GM23338 (cell line): ENCODE measurements around the gene TRIM8. TPM values are rescaled to one million over a fixed set of nuclear protein-coding genes. Genes with fewer than 3 reads are reported as not detected.

Experiments
- ATAC-seq: fragments of 200-7000 bp; cut with Tn5 transposase; 3 replicates; pipeline ENCODE4 v1.9.1; 2020
- DNase-seq: peaks from one replicate; pipeline ENCODE4 v3.0.0-alpha.2; 2015; ENCODE audit warnings: low spot score
- H2AFZ ChIP-seq: fragments of 200-600 bp; sonication (generic); 2 replicates; pipeline ENCODE4 v1.8.0; 2016; ENCODE audit warnings: antibody characterized with exemption, mild to moderate bottlenecking, moderate library complexity
- H3F3A ChIP-seq: fragments of 200-600 bp; sonication (generic); replicated peaks from 2 replicates; pipeline ENCODE4 v1.8.0; 2017; ENCODE audit warnings: antibody characterized with exemption, mixed run types, low read depth
- H3K27ac ChIP-seq: fragments of 200-600 bp; sonication (generic); 2 replicates; pipeline ENCODE4 v1.6.1; 2016; ENCODE audit warnings: low read depth
- H3K27me3 ChIP-seq: fragments of 200-600 bp; sonication (generic); 2 replicates; pipeline ENCODE4 v1.8.0; 2016; ENCODE audit warnings: mild to moderate bottlenecking, mixed run types, moderate library complexity; ENCODE audit not compliant: insufficient read depth
- H3K36me3 ChIP-seq: fragments of 200-600 bp; sonication (generic); 2 replicates; pipeline ENCODE4 v1.8.0; 2016; ENCODE audit warnings: mild to moderate bottlenecking; ENCODE audit not compliant: insufficient read depth
- H3K4me1 ChIP-seq: fragments of 200-600 bp; sonication (generic); 2 replicates; pipeline ENCODE4 v1.8.0; 2016; ENCODE audit warnings: mild to moderate bottlenecking, moderate library complexity; ENCODE audit not compliant: insufficient read depth
- H3K4me2 ChIP-seq: fragments of 200-600 bp; sonication (generic); 2 replicates; pipeline ENCODE4 v1.7.1; 2017; ENCODE audit warnings: mixed run types
- H3K4me3 ChIP-seq: fragments of 200-600 bp; sonication (generic); 2 replicates; pipeline ENCODE4 v1.6.1; 2016; ENCODE audit warnings: mixed run types
- H3K79me2 ChIP-seq: fragments of 200-600 bp; sonication (generic); replicated peaks from 2 replicates; pipeline ENCODE4 v1.8.0; 2017; ENCODE audit warnings: mild to moderate bottlenecking; ENCODE audit not compliant: insufficient read depth
- H3K9me2 ChIP-seq: fragments of 200-600 bp; sonication (generic); 2 replicates; pipeline ENCODE4 v1.8.0; 2017; ENCODE audit not compliant: insufficient read depth
- H4K20me1 ChIP-seq: fragments of 200-600 bp; sonication (generic); replicated peaks from 2 replicates; pipeline ENCODE4 v1.8.0; 2017; ENCODE audit warnings: mild to moderate bottlenecking; ENCODE audit not compliant: insufficient read depth
- H3K27ac Mint-ChIP-seq: 2 replicates; pipeline ENCODE4 v1.8.0; 2020; ENCODE audit warnings: inconsistent platforms, mild to moderate bottlenecking, moderate library complexity, mixed read lengths
- H3K27me3 Mint-ChIP-seq: 3 replicates; pipeline ENCODE4 v1.8.0; 2022; ENCODE audit warnings: low read depth, mild to moderate bottlenecking, moderate library complexity, mixed read lengths, inconsistent platforms; ENCODE audit not compliant: insufficient read depth, poor library complexity
- H3K36me3 Mint-ChIP-seq: 3 replicates; pipeline ENCODE4 v1.8.0; 2021; ENCODE audit warnings: low read depth, mild to moderate bottlenecking, inconsistent platforms, moderate library complexity, mixed read lengths
- H3K4me1 Mint-ChIP-seq: 3 replicates; pipeline ENCODE4 v1.8.0; 2020; ENCODE audit warnings: mild to moderate bottlenecking, inconsistent platforms, mixed read lengths
- H3K4me3 Mint-ChIP-seq: 3 replicates; pipeline ENCODE4 v1.8.0; 2021; ENCODE audit warnings: moderate library complexity, mild to moderate bottlenecking, inconsistent platforms, mixed read lengths
- H3K9me3 Mint-ChIP-seq: 3 replicates; pipeline ENCODE4 v1.8.0; 2020; ENCODE audit warnings: moderate library complexity, mild to moderate bottlenecking, inconsistent platforms, mixed read lengths
- JUNB ChIP-seq: IDR thresholded peaks from one replicate; pipeline ENCODE4 v1.6.1; 2016; ENCODE audit warnings: antibody characterized with exemption; ENCODE audit not compliant: unreplicated experiment
- NANOG ChIP-seq: IDR thresholded peaks from 2 replicates; pipeline ENCODE4 v1.6.1; 2016; ENCODE audit warnings: antibody characterized with exemption, borderline replicate concordance
- POLR2AphosphoS5 ChIP-seq: IDR thresholded peaks from 2 replicates; pipeline ENCODE4 v1.6.1; 2016; ENCODE audit warnings: antibody characterized with exemption, low read depth
- ZNF331 ChIP-seq: fragments of 250-450 bp; sonication (Bioruptor Pico); IDR thresholded peaks from 2 replicates; pipeline ENCODE4 v1.5.0; 2020; ENCODE audit warnings: low read depth, mild to moderate bottlenecking, moderate library complexity
- polyA plus RNA-seq: library from polyadenylated mRNA; unstranded; fragments of >200 nt; fragmentation: Nextera tagmentation; extraction: Ambion mirVana; gene quantifications from 2 replicates; pipeline ENCODE4 v1.2.1, GENCODE V29; 2016
- total RNA-seq: library from RNA; depleted of rRNA; stranded (reverse); fragments of >200 nt; shearing (Covaris generic); gene quantifications from 2 replicates; pipeline ENCODE4 v1.2.3, GENCODE V29; 2014
- TF ChIP-seq, protein P1 (sequence below): IDR thresholded peaks from one replicate; pipeline ENCODE4 v1.6.1; 2018; ENCODE audit warnings: antibody characterized with exemption; ENCODE audit not compliant: unreplicated experiment
- TF ChIP-seq, protein P2 (sequence below): fragments of 250-450 bp; sonication (Bioruptor Pico); IDR thresholded peaks from 2 replicates; pipeline ENCODE4 v1.5.0; 2020; ENCODE audit warnings: mild to moderate bottlenecking, moderate library complexity
- TF ChIP-seq, protein P3 (sequence below): IDR thresholded peaks from 2 replicates; pipeline ENCODE4 v1.6.1; 2016; ENCODE audit warnings: antibody characterized with exemption
- TF ChIP-seq, protein P4 (sequence below), 2 experiments: fragments of 200-600 bp in 1 of 2; sonication (generic) in 1 of 2; conservative IDR thresholded peaks; 2 replicates each; pipeline versions ENCODE4 v1.5.1 to v1.6.1; 2016 to 2017; ENCODE audit warnings: antibody characterized with exemption in 2 of 2, low read depth in 2 of 2, mild to moderate bottlenecking in 2 of 2, moderate library complexity in 1 of 2

Gene TRIM8
- total and polyA plus RNA-seq, 2 experiments from 2014 or later: 15.1 to 36.7 TPM

DNA sequence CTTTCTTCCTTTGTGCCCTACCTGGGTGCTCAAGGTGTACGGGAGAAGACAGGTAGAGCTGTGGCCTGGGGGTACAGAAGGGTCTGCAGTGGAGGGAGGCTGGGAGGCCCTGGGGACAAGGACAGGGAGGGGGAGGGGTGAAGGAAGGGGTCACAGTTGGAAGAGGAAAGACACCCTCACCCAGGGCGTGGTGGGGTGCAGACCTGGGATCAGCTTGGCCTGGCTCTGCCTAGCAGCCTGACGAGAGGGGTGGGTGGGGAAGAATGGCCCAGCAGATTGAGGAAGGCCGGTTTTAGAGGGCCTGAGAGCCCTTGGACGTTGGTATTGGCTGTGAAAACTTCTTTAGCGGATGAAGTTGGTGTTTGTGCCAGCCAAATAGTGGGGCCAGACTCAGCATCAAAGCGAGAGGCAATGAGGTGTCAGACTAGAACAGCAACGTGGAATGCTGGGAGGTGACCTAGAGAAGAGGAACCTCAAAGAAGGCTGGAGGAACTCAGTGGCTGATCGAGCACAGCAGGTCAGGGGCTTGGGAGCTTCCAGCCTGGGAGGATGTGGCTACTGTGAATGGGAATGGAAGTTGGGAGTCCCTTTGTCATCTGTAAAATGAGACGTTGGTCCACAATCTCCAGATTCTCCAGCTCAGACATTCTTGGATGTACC, 18.1 kb upstream of the TRIM8 start (continued):
- TF ChIP-seq, protein P1, sequence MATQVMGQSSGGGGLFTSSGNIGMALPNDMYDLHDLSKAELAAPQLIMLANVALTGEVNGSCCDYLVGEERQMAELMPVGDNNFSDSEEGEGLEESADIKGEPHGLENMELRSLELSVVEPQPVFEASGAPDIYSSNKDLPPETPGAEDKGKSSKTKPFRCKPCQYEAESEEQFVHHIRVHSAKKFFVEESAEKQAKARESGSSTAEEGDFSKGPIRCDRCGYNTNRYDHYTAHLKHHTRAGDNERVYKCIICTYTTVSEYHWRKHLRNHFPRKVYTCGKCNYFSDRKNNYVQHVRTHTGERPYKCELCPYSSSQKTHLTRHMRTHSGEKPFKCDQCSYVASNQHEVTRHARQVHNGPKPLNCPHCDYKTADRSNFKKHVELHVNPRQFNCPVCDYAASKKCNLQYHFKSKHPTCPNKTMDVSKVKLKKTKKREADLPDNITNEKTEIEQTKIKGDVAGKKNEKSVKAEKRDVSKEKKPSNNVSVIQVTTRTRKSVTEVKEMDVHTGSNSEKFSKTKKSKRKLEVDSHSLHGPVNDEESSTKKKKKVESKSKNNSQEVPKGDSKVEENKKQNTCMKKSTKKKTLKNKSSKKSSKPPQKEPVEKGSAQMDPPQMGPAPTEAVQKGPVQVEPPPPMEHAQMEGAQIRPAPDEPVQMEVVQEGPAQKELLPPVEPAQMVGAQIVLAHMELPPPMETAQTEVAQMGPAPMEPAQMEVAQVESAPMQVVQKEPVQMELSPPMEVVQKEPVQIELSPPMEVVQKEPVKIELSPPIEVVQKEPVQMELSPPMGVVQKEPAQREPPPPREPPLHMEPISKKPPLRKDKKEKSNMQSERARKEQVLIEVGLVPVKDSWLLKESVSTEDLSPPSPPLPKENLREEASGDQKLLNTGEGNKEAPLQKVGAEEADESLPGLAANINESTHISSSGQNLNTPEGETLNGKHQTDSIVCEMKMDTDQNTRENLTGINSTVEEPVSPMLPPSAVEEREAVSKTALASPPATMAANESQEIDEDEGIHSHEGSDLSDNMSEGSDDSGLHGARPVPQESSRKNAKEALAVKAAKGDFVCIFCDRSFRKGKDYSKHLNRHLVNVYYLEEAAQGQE: no peak
- TF ChIP-seq, protein P2, sequence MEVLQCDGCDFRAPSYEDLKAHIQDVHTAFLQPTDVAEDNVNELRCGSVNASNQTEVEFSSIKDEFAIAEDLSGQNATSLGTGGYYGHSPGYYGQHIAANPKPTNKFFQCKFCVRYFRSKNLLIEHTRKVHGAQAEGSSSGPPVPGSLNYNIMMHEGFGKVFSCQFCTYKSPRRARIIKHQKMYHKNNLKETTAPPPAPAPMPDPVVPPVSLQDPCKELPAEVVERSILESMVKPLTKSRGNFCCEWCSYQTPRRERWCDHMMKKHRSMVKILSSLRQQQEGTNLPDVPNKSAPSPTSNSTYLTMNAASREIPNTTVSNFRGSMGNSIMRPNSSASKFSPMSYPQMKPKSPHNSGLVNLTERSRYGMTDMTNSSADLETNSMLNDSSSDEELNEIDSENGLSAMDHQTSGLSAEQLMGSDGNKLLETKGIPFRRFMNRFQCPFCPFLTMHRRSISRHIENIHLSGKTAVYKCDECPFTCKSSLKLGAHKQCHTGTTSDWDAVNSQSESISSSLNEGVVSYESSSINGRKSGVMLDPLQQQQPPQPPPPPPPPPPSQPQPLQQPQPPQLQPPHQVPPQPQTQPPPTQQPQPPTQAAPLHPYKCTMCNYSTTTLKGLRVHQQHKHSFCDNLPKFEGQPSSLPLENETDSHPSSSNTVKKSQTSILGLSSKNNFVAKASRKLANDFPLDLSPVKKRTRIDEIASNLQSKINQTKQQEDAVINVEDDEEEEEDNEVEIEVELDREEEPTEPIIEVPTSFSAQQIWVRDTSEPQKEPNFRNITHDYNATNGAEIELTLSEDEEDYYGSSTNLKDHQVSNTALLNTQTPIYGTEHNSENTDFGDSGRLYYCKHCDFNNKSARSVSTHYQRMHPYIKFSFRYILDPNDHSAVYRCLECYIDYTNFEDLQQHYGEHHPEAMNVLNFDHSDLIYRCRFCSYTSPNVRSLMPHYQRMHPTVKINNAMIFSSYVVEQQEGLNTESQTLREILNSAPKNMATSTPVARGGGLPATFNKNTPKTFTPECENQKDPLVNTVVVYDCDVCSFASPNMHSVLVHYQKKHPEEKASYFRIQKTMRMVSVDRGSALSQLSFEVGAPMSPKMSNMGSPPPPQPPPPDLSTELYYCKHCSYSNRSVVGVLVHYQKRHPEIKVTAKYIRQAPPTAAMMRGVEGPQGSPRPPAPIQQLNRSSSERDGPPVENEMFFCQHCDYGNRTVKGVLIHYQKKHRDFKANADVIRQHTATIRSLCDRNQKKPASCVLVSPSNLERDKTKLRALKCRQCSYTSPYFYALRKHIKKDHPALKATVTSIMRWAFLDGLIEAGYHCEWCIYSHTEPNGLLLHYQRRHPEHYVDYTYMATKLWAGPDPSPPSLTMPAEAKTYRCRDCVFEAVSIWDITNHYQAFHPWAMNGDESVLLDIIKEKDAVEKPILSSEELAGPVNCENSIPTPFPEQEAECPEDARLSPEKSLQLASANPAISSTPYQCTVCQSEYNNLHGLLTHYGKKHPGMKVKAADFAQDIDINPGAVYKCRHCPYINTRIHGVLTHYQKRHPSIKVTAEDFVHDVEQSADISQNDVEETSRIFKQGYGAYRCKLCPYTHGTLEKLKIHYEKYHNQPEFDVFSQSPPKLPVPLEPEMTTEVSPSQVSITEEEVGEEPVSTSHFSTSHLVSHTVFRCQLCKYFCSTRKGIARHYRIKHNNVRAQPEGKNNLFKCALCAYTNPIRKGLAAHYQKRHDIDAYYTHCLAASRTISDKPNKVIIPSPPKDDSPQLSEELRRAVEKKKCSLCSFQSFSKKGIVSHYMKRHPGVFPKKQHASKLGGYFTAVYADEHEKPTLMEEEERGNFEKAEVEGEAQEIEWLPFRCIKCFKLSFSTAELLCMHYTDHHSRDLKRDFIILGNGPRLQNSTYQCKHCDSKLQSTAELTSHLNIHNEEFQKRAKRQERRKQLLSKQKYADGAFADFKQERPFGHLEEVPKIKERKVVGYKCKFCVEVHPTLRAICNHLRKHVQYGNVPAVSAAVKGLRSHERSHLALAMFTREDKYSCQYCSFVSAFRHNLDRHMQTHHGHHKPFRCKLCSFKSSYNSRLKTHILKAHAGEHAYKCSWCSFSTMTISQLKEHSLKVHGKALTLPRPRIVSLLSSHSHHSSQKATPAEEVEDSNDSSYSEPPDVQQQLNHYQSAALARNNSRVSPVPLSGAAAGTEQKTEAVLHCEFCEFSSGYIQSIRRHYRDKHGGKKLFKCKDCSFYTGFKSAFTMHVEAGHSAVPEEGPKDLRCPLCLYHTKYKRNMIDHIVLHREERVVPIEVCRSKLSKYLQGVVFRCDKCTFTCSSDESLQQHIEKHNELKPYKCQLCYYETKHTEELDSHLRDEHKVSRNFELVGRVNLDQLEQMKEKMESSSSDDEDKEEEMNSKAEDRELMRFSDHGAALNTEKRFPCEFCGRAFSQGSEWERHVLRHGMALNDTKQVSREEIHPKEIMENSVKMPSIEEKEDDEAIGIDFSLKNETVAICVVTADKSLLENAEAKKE (CRISPR knock-in tag): no peak
- no peak for TF ChIP-seq JUNB

DNA sequence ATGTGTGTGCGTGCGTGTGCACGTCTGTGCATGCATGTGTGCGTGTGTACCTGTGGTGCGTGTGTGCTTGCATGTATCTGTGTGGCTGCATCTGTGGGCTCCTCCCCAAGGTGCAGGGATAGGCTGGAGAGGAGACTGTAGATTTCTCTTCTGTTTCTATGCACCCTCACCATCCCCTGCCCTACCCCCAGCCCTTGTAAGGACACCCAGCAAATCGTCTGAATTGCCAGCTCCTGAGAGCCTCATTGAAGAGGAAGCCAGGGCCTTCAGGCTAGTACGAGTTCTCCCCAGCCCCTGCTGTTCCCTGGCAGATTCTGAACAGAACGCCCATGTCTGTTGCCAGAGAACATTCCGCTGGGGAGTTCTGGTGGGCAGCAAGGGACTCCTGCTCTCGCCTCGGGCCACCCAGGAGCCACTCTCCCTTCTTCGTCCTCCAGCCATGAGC, 17.0 kb upstream of the TRIM8 start:
- DNase-seq (no peak), ATAC-seq (peak; percentile 17)
- Histone ChIP-seq H3K4me3 (peak overlapping the region; percentile 37; the same call in 1 of the 2 replicates), H3F3A (peaks cover 10% of the 10 kb centered on the region), H3K27me3 (no peaks in the 10 kb centered on the region), H3K27ac (peak overlapping the region; percentile 97), H3K36me3 (no peaks in the 10 kb centered on the region), H3K4me2 (peak overlapping the region; percentile 76), H3K9me2 (no peaks in the 10 kb centered on the region), H3K4me1 (peaks cover 52% of the 10 kb centered on the region), H3K79me2 (no peaks in the 10 kb centered on the region), H4K20me1 (no peaks in the 10 kb centered on the region), H2AFZ (peak overlapping the region; percentile 87)
- H3K36me3 Mint-ChIP-seq: no peaks in the 10 kb centered on the region
- H3K9me3 Mint-ChIP-seq: no peaks in the 10 kb centered on the region
- peak overlapping the region; percentile 52 for H3K4me3 Mint-ChIP-seq
- peaks cover 73% of the 10 kb centered on the region for H3K4me1 Mint-ChIP-seq
- peak overlapping the region; percentile 97 for H3K27ac Mint-ChIP-seq
- peaks cover 27% of the 10 kb centered on the region for H3K27me3 Mint-ChIP-seq
- TF ChIP-seq, protein P3, sequence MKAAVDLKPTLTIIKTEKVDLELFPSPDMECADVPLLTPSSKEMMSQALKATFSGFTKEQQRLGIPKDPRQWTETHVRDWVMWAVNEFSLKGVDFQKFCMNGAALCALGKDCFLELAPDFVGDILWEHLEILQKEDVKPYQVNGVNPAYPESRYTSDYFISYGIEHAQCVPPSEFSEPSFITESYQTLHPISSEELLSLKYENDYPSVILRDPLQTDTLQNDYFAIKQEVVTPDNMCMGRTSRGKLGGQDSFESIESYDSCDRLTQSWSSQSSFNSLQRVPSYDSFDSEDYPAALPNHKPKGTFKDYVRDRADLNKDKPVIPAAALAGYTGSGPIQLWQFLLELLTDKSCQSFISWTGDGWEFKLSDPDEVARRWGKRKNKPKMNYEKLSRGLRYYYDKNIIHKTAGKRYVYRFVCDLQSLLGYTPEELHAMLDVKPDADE: no peak
- no peak for TF ChIP-seq POLR2AphosphoS5
- TF ChIP-seq NANOG: no peak
- TF ChIP-seq JUNB: no peak
- TF ChIP-seq ZNF331 (CRISPR knock-in tag): no peak
- TF ChIP-seq, protein P4, sequence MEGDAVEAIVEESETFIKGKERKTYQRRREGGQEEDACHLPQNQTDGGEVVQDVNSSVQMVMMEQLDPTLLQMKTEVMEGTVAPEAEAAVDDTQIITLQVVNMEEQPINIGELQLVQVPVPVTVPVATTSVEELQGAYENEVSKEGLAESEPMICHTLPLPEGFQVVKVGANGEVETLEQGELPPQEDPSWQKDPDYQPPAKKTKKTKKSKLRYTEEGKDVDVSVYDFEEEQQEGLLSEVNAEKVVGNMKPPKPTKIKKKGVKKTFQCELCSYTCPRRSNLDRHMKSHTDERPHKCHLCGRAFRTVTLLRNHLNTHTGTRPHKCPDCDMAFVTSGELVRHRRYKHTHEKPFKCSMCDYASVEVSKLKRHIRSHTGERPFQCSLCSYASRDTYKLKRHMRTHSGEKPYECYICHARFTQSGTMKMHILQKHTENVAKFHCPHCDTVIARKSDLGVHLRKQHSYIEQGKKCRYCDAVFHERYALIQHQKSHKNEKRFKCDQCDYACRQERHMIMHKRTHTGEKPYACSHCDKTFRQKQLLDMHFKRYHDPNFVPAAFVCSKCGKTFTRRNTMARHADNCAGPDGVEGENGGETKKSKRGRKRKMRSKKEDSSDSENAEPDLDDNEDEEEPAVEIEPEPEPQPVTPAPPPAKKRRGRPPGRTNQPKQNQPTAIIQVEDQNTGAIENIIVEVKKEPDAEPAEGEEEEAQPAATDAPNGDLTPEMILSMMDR (conservative IDR thresholded peaks at IDR 0.05; ENCODE audit: low read depth in 2 of 2): no peak
